Ovary (tissue), 9 donors: Measurements from ENCODE around the gene DYRK1B. TPM values are rescaled to one million over a fixed set of nuclear protein-coding genes. Genes with fewer than 3 reads are reported as not detected.

Experiments used
- DNase-seq, 5 donors: peaks; one replicate each; pipeline ENCODE4 v3.0.0-alpha.2; 2019 to 2020
- H3K27ac ChIP-seq, 2 donors: fragments of 200-600 bp; one replicate each; pipeline versions ENCODE4 v1.5.1 to v1.8.0; 2019 to 2022
- H3K27me3 ChIP-seq: fragments of 200-600 bp; one replicate; pipeline ENCODE4 v1.8.0; 2022
- H3K36me3 ChIP-seq: fragments of 200-600 bp; sonication (generic); one replicate; pipeline ENCODE4 v1.5.1; 2019
- H3K4me1 ChIP-seq: one replicate; pipeline ENCODE4 v1.8.1; 2013; ENCODE audit warnings: mild to moderate bottlenecking, moderate library complexity; ENCODE audit not compliant: insufficient read depth
- H3K4me3 ChIP-seq: fragments of 200-600 bp; sonication (generic); one replicate; pipeline ENCODE4 v1.5.1; 2017
- H3K9me3 ChIP-seq, 2 donors: fragments of 200-600 bp in 1 of 2; sonication (generic) in 1 of 2; one replicate each; pipeline versions ENCODE4 v1.5.1 to v1.8.1; 2013 to 2019; ENCODE audit warnings: mild to moderate bottlenecking in 1 of 2, moderate library complexity in 1 of 2
- CTCF ChIP-seq, 3 donors: fragments of 450-650 bp in 2 of 3; fragments of 200-600 bp in 1 of 3; IDR thresholded peaks; one replicate each; pipeline versions ENCODE4 v1.5.1 to v1.8.0; 2016 to 2022; ENCODE audit warnings: antibody characterized with exemption in 3 of 3, mild to moderate bottlenecking in 1 of 3
- EP300 ChIP-seq: sonication (generic); formaldehyde crosslinking; IDR thresholded peaks from one replicate; pipeline ENCODE4 v1.6.1; 2017; ENCODE audit warnings: antibody characterized with exemption
- POLR2A ChIP-seq: fragments of 450-650 bp; IDR thresholded peaks from one replicate; pipeline ENCODE4 v1.6.1; 2017; ENCODE audit warnings: antibody characterized with exemption, mild to moderate bottlenecking, moderate library complexity
- WGBS, 3 donors: extraction: QIAGEN DNeasy Blood & Tissue Kit in 1 of 3; methylation state at CpG; one replicate each; pipeline versions ENCODE4 v1.1.5 to v1.1.7; 2013 to 2017; 5-methylcytosine and 5-hydroxymethylcytosine counted together
- intact Hi-C, 4 donors: fragments of 100-400 bp; cut with DNase I; formaldehyde crosslinking; loops; one replicate each; pipeline versions ENCODE4 v1.11.0 to v1.15.1; 2022 to 2023
- polyA plus RNA-seq, 2 donors: library from polyadenylated mRNA; stranded (reverse); fragments of 200-250 nt in 1 of 2; fragments of 350-450 nt in 1 of 2; fragmentation: Illumina TruSeq in 1 of 2; extraction: RNeasy Lipid Tissue Mini Kit (QIAGEN cat#74804) in 1 of 2; gene quantifications; one replicate each; pipeline ENCODE4 v1.2.3, GENCODE V29; 2013 to 2014
- total RNA-seq, 7 donors: library from RNA; depleted of rRNA in 2 of 7; stranded (reverse); fragments of >200 nt in 2 of 7; fragmentation: NEBNext Ultra II Directional in 3 of 7; extraction: Animal tissue kit (Norgen Biotek cat#: 25700) in 3 of 7; gene quantifications; one replicate each; pipeline versions ENCODE4 v1.1.0 to v1.2.4, GENCODE V29; 2016 to 2023
- donor health status: DM: no; HTN: no; CAD: no; lungs with moderate emphysema.
- donor health status: DM: no; HTN: no; CAD: no.
- donor health status: Bipolar disorder and iron deficiency.
- donor health status: DM: yes; HTN: yes; CAD: no.
- donor health status: DM: no; HTN: no; CAD: no.
- donor health status: DM: yes; HTN: yes; CAD: no.

The DYRK1B gene
- total and polyA plus RNA-seq, 9 donors: 10.1 to 31.0 (median 16.2) TPM

GRCh38 chr19:39830847-39831246 is 3.1 kb downstream of the DYRK1B start:
- intact Hi-C loops: no loop called here
- H3K4me3 ChIP-seq: no peak overlapping the region
- no peaks in the 10 kb centered on the region for H3K36me3 ChIP-seq
- no peaks in the 10 kb centered on the region for H3K27me3 ChIP-seq
- DNase-seq: no peak
- TF ChIP-seq POLR2A (no peak), EP300 (no peak), CTCF (IDR thresholded peaks at IDR 0.05) (no peak)
- H3K9me3 ChIP-seq: no peaks in the 10 kb centered on the region
- H3K4me1 ChIP-seq: peaks cover 4% of the 10 kb centered on the region
- no peak overlapping the region for H3K27ac ChIP-seq

- DNase-seq: no peak
- H3K4me3 ChIP-seq: no peak overlapping the region
- TF ChIP-seq POLR2A: no peak
- TF ChIP-seq EP300: no peak
- TF ChIP-seq CTCF (IDR thresholded peaks at IDR 0.05): no peak
- no peaks in the 10 kb centered on the region for H3K9me3 ChIP-seq
- intact Hi-C loops: no loop called here
- H3K27me3 ChIP-seq: no peaks in the 10 kb centered on the region
- H3K27ac ChIP-seq: no peak overlapping the region
- H3K4me1 ChIP-seq: peaks cover 4% of the 10 kb centered on the region
- 89 to 90% (median 89%) methylated on average over 18 of the region's 18 CpGs for WGBS, 3 donors
- H3K36me3 ChIP-seq: no peaks in the 10 kb centered on the region
These were observed 3.6 kb downstream of the DYRK1B start for GRCh38 chr19:39830406-39830805.

- intact Hi-C loops: no loop called here
- H3K36me3 ChIP-seq: no peaks in the 10 kb centered on the region
- 86 to 90% (median 89%) methylated on average over 10 of the region's 10 CpGs for WGBS, 3 donors
These were observed 4.2 kb downstream of the DYRK1B start for GRCh38 chr19:39829702-39830275.

GRCh38 chr19:39828654-39829032 is 5.3 kb downstream of the DYRK1B start:
- Histone ChIP-seq H3K27ac (no peak overlapping the region), H3K4me3 (no peak overlapping the region), H3K4me1 (peaks cover 4% of the 10 kb centered on the region), H3K36me3 (no peaks in the 10 kb centered on the region), H3K27me3 (no peaks in the 10 kb centered on the region), H3K9me3 (no peaks in the 10 kb centered on the region)
- 65 to 70% (median 67%) methylated on average over 5 of the region's 5 CpGs for whole genome bisulfite sequencing, 3 donors
- DNase-seq: no peak
- TF ChIP-seq EP300 (no peak), POLR2A (no peak), CTCF (IDR thresholded peaks at IDR 0.05) (no peak)
- intact Hi-C loops: no loop called here

More at GRCh38 chr19:39829702-39830275, 4.2 kb downstream of the DYRK1B start:
- TF ChIP-seq EP300 (no peak), POLR2A (no peak), CTCF (IDR thresholded peaks at IDR 0.05) (no peak)
- Histone ChIP-seq H3K27me3 (no peaks in the 10 kb centered on the region), H3K9me3 (no peaks in the 10 kb centered on the region), H3K27ac (no peak overlapping the region), H3K4me3 (no peak overlapping the region), H3K4me1 (peaks cover 4% of the 10 kb centered on the region)
- no peak for DNase-seq
